ENCODE measurements around the gene DLG1. TPM values are rescaled to one million over a fixed set of nuclear protein-coding genes. Genes with fewer than 3 reads are reported as not detected.

Gene DLG1
- total RNA-seq = 87.3 and 94.3 TPM in 2 replicates

GRCh38 chr3:197298341-197298944, at the start of gene DLG1:
Gene DLG1 (minus strand): TSS chr3:197298612. CDS start chr3:197297204, 1,408 bp downstream.

GRCh38 chr3:197029511-197030167, 268.8 kb downstream of the DLG1 start, which contains the start of gene MELTF:
Gene MELTF (minus strand): TSS chr3:197029817. CDS start chr3:197029702, 115 bp downstream.

All from smooth muscle cell of the umbilical artery (primary cell).